Brain microvascular endothelial cell (primary cell): Measurements from ENCODE around the gene ACTBL2.

ENCODE experiments used
- DNase-seq: peaks from one replicate; pipeline ENCODE4 v3.0.0-alpha.2; 2020
- H3K27ac ChIP-seq: fragments of 250-450 bp; sonication (Bioruptor Pico); 2 replicates; pipeline ENCODE4 v1.5.1; 2020; ENCODE audit warnings: mild to moderate bottlenecking, moderate library complexity
- H3K27me3 ChIP-seq: fragments of 250-450 bp; sonication (Bioruptor Pico); replicated peaks from 2 replicates; pipeline ENCODE4 v1.5.1; 2020; ENCODE audit warnings: mild to moderate bottlenecking
- H3K36me3 ChIP-seq: fragments of 250-450 bp; sonication (Bioruptor Pico); replicated peaks from 2 replicates; pipeline ENCODE4 v1.5.1; 2020; ENCODE audit warnings: mild to moderate bottlenecking
- H3K4me3 ChIP-seq: 2 replicates; pipeline ENCODE4 v1.5.1; 2011; ENCODE audit warnings: low read depth, mild to moderate bottlenecking, control low read depth, low read length, moderate library complexity
- CTCF ChIP-seq: IDR thresholded peaks from 2 replicates; pipeline ENCODE4 v1.5.1; 2011; ENCODE audit warnings: low read depth, mild to moderate bottlenecking, moderate library complexity, low read length, control low read depth, inconsistent platforms; ENCODE audit errors: missing control alignments
- in situ Hi-C: cut with HindIII; loops from 2 replicates; pipeline ENCODE4 v1.10.0; 2017; ENCODE audit warnings: low sequenced_read_pairs, low pct_ligation_motif_present

ACTBL2 gene

GRCh38 chr5:57442080-57442839 is 40.4 kb downstream of the ACTBL2 start:
- no peak overlapping the region for H3K4me3 ChIP-seq
- peak overlapping the region; percentile 99 for H3K27ac ChIP-seq
- DNase-seq: peak; percentile 97
- H3K27me3 ChIP-seq: no peaks in the 10 kb centered on the region
- in situ Hi-C loops: no loop called here
- H3K36me3 ChIP-seq: no peaks in the 10 kb centered on the region
- TF ChIP-seq CTCF: no peak

- TF ChIP-seq CTCF: no peak
- in situ Hi-C loops: no loop called here
- DNase-seq: peak; percentile 99
- Histone ChIP-seq H3K27ac (peak overlapping the region; percentile 99), H3K4me3 (no peak overlapping the region), H3K27me3 (no peaks in the 10 kb centered on the region), H3K36me3 (no peaks in the 10 kb centered on the region)
Measured at GRCh38 chr5:57441557-57441956, 41.1 kb downstream of the ACTBL2 start.

- Histone ChIP-seq H3K27me3 (no peaks in the 10 kb centered on the region), H3K4me3 (no peak overlapping the region), H3K27ac (peak overlapping the region; percentile 99), H3K36me3 (no peaks in the 10 kb centered on the region)
- in situ Hi-C loops: no loop called here
- no peak for TF ChIP-seq CTCF
- DNase-seq: no peak
Measured at GRCh38 chr5:57439601-57440000, 43.0 kb downstream of the ACTBL2 start.

GRCh38 chr5:57437976-57438805 is 44.4 kb downstream of the ACTBL2 start:
- Histone ChIP-seq H3K27ac (peak overlapping the region; percentile 99), H3K36me3 (no peaks in the 10 kb centered on the region), H3K27me3 (no peaks in the 10 kb centered on the region), H3K4me3 (no peak overlapping the region)
- DNase-seq: peak; percentile 51
- in situ Hi-C loops: no loop called here
- no peak for TF ChIP-seq CTCF

GRCh38 chr5:57436586-57436985 is 46.0 kb downstream of the ACTBL2 start:
- in situ Hi-C loops: no loop called here
- Histone ChIP-seq H3K36me3 (no peaks in the 10 kb centered on the region), H3K27ac (peak overlapping the region; percentile 99), H3K27me3 (no peaks in the 10 kb centered on the region), H3K4me3 (no peak overlapping the region)
- no peak for DNase-seq
- TF ChIP-seq CTCF: no peak
